Epithelial cell of proximal tubule (primary cell): Measurements from ENCODE around the gene SH3BGRL2. TPM values are rescaled to one million over a fixed set of nuclear protein-coding genes. Genes with fewer than 3 reads are reported as not detected.

Experiments used
- DNase-seq: peaks from one replicate; pipeline ENCODE4 v3.0.0-alpha.2; 2011; ENCODE audit warnings: low read depth
- H3K4me3 ChIP-seq: 2 replicates; pipeline ENCODE4 v1.5.1; 2011; ENCODE audit warnings: low read depth, mild to moderate bottlenecking, low read length
- total RNA-seq: library from RNA; depleted of rRNA; stranded (reverse); fragments of >200 nt; gene quantifications from 2 replicates; pipeline ENCODE4 v1.2.3, GENCODE V29; 2015
- TF ChIP-seq, protein P1 (sequence below): conservative IDR thresholded peaks from 2 replicates; pipeline ENCODE4 v1.5.1; 2012; ENCODE audit warnings: low read depth, mild to moderate bottlenecking, low read length

The SH3BGRL2 gene
- total RNA-seq, 1 donor from 2014 or later: 10.3 TPM

DNA sequence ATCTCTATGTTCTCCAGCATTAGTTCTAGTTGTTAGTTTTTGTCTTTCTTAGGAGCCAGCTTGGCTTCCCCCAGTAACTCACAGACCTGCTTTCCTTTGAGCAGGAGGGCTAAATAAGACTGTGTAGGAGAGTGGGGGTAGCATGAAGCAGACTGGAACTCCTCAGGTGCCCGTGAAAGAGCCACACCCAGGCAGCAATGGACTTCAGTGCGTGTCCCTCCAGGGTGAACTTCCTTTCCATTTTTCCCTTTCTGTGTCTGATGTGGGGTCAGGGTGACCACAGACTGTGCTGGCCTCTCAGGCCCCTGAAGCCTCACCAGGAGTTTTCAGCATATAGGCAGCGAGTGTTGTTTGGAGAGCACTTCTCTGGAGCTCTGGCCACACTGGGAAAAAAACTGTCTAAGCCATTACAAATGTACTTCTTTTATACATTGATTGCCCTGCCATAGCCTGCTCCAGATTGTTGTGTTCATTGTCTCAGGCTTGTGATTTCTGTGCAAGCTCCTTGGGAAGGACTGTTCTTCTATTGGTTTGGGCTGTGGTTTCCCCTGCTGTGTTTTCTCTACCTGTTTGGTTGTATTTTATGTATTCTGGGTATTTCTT lies 55.7 kb downstream of the SH3BGRL2 start:
- TF ChIP-seq, protein P1, sequence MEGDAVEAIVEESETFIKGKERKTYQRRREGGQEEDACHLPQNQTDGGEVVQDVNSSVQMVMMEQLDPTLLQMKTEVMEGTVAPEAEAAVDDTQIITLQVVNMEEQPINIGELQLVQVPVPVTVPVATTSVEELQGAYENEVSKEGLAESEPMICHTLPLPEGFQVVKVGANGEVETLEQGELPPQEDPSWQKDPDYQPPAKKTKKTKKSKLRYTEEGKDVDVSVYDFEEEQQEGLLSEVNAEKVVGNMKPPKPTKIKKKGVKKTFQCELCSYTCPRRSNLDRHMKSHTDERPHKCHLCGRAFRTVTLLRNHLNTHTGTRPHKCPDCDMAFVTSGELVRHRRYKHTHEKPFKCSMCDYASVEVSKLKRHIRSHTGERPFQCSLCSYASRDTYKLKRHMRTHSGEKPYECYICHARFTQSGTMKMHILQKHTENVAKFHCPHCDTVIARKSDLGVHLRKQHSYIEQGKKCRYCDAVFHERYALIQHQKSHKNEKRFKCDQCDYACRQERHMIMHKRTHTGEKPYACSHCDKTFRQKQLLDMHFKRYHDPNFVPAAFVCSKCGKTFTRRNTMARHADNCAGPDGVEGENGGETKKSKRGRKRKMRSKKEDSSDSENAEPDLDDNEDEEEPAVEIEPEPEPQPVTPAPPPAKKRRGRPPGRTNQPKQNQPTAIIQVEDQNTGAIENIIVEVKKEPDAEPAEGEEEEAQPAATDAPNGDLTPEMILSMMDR: no peak
- no peak overlapping the region for H3K4me3 ChIP-seq
- no peak for DNase-seq

GRCh38 chr6:79687759-79688158 lies 56.6 kb downstream of the SH3BGRL2 start:
- DNase-seq: no peak
- H3K4me3 ChIP-seq: no peak overlapping the region
- TF ChIP-seq, protein P1: no peak

- H3K4me3 ChIP-seq: no peak overlapping the region
- no peak for DNase-seq
- TF ChIP-seq, protein P1: no peak
Observed at GRCh38 chr6:79694156-79694555, 63.0 kb downstream of the SH3BGRL2 start.

DNA sequence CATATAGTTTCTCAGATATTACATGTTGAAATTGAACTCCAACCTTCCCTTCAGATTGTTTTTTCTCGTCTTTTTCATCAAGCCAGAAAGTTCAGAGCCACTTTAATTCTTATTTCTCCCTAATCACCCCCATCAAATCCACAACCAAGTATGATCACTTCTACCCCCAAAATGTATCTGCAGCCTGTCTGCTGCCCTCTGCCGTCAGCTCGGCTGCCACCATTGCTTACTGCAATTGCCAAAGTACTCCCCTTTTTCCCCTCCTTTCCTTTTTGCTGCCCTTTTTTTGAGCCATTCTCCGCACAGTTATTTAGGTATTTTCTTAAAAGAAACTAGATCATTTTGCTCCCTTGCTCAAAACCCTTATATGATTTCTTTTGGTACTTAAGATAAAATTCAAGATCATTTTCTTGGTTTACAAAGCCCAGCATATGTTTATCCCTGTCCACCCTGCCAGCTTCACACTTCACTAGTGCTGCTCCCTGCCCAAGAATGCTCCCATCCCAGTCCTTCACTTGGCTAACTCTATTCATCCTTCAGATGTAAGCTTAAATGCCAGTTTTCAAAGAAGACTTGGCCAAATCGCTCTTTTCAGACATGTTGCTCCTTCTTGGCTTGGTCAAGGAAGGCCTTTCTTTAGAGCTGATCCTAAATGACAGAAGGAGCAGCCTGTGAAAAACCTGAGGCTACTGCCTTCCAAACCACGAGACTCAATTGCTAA lies 63.7 kb downstream of the SH3BGRL2 start:
- TF ChIP-seq, protein P1: no peak
- H3K4me3 ChIP-seq: no peak overlapping the region
- no peak for DNase-seq

GRCh38 chr6:79697430-79697829 lies 66.3 kb downstream of the SH3BGRL2 start:
- DNase-seq: no peak
- no peak overlapping the region for H3K4me3 ChIP-seq
- TF ChIP-seq, protein P1: no peak

DNA sequence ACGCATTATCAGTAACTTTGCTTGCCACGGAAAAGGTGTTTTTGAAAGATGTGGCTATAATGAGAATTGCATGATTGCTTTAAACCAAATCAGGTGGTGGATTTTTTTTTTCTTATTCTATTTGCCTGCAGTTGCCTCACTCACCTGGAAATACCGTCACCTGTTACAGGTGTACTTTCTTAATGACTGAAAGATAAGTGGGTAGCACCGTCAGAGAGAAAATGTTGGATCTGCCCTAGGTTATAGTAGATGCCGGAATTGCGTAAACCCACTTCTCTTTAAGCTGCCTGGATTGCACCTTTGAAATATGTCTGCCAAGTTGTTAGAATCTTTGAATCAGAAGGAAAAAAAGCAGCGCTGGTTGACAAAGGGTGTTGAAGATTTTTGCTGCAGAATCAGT lies 68.5 kb downstream of the SH3BGRL2 start:
- no peak for DNase-seq
- TF ChIP-seq, protein P1: no peak
- no peak overlapping the region for H3K4me3 ChIP-seq

GRCh38 chr6:79702691-79703090 lies 71.6 kb downstream of the SH3BGRL2 start:
- H3K4me3 ChIP-seq: no peak overlapping the region
- TF ChIP-seq, protein P1: no peak
- no peak for DNase-seq
